Stomach (tissue), 9 donors: Measurements from ENCODE around the gene GAMT. TPM values are rescaled to one million over a fixed set of nuclear protein-coding genes. Genes with fewer than 3 reads are reported as not detected.

Experiments used
- DNase-seq, 2 donors: peaks; one replicate each; pipeline versions ENCODE4 v3.0.0 to v3.0.0-alpha.2; 2013 to 2019
- H3K27ac ChIP-seq, 5 donors: fragments of 200-600 bp in 4 of 5; sonication (generic) in 4 of 5; one replicate each; pipeline ENCODE4 v1.5.1; 2013 to 2019; ENCODE audit warnings: mild to moderate bottlenecking in 1 of 5, moderate library complexity in 1 of 5
- H3K27me3 ChIP-seq, 3 donors: fragments of 200-600 bp; sonication (generic); one replicate each; pipeline ENCODE4 v1.5.1; 2017 to 2019; ENCODE audit warnings: mixed run types in 1 of 3
- H3K36me3 ChIP-seq, 4 donors: fragments of 200-600 bp; sonication (generic); 1 replicate in 3 of 4; 2 replicates in 1 of 4; pipeline ENCODE4 v1.5.1; 2016 to 2019
- H3K4me1 ChIP-seq, 4 donors: fragments of 200-600 bp; sonication (generic); one replicate each; pipeline ENCODE4 v1.5.1; 2016 to 2019
- H3K4me3 ChIP-seq, 4 donors: fragments of 200-600 bp; sonication (generic) in 3 of 4; one replicate each; pipeline ENCODE4 v1.5.1; 2016 to 2019; ENCODE audit warnings: mild to moderate bottlenecking in 1 of 4
- H3K9me3 ChIP-seq, 4 donors: fragments of 200-600 bp; sonication (generic); one replicate each; pipeline ENCODE4 v1.5.1; 2016 to 2019
- CTCF ChIP-seq, 7 experiments: fragments of 450-650 bp in 4 of 7; fragments of 200-600 bp in 3 of 7; sonication (generic) in 3 of 7; IDR thresholded peaks; one replicate each; pipeline ENCODE4 v1.5.1; 2016 to 2019; ENCODE audit warnings: antibody characterized with exemption in 7 of 7, control low read depth in 2 of 7, mild to moderate bottlenecking in 1 of 7
- EP300 ChIP-seq: sonication (generic); formaldehyde crosslinking; IDR thresholded peaks from one replicate; pipeline ENCODE4 v1.6.1; 2017; ENCODE audit warnings: antibody characterized with exemption
- POLR2A ChIP-seq, 4 donors: fragments of 450-650 bp; IDR thresholded peaks; one replicate each; pipeline ENCODE4 v1.6.1; 2016; ENCODE audit warnings: antibody characterized with exemption in 4 of 4, control low read depth in 2 of 4, mild to moderate bottlenecking in 1 of 4, moderate library complexity in 1 of 4
- POLR2AphosphoS5 ChIP-seq, 3 donors: sonication (generic); formaldehyde crosslinking; IDR thresholded peaks; one replicate each; pipeline ENCODE4 v1.6.1; 2016; ENCODE audit warnings: antibody characterized with exemption in 3 of 3
- WGBS, 5 donors: extraction: QIAGEN DNeasy Blood & Tissue Kit in 3 of 5; methylation state at CpG; one replicate each; pipeline versions ENCODE4 v1.1.5 to v1.1.7; 2013 to 2018; 5-methylcytosine and 5-hydroxymethylcytosine counted together
- intact Hi-C: fragments of 100-400 bp; cut with DNase I; formaldehyde crosslinking; loops from one replicate; pipeline ENCODE4 v1.15.1; 2023; ENCODE audit warnings: low total_unique reads
- polyA plus RNA-seq, 3 donors: library from polyadenylated mRNA; stranded (reverse); fragments of 200-250 nt; gene quantifications; one replicate each; pipeline ENCODE4 v1.2.3, GENCODE V29; 2013
- total RNA-seq, 5 donors: library from RNA; depleted of rRNA; stranded (reverse); fragments of >200 nt; gene quantifications; one replicate each; pipeline versions ENCODE4 v1.1.0 to v1.2.3, GENCODE V29; 2014 to 2016
- donor health status: healthy with polysubstance abuse.
- donor health status: Bipolar disorder and iron deficiency.
- donor health status: healthy.

GAMT gene
- total and polyA plus RNA-seq, 8 donors: 2.6 to 102 (median 21.2) TPM; not detected in 2

GRCh38 chr19:1416014-1416841 is 14.9 kb upstream of the GAMT start:
- 45 to 55% (median 49%) methylated on average over 21 to 28 of the region's 28 CpGs for WGBS, 5 donors
- H3K9me3 ChIP-seq: no peaks in the 10 kb centered on the region
- H3K4me3 ChIP-seq: peak overlapping the region in 2 of 4 donors; percentile 10 to 33
- peaks cover 32 to 61% (median 46%) of the 10 kb centered on the region in 4 donors for H3K36me3 ChIP-seq
- H3K27ac ChIP-seq: peak overlapping the region; percentile 70 to 89 (median 85)
- no peak for TF ChIP-seq POLR2AphosphoS5 (IDR thresholded peaks at IDR 0.05)
- TF ChIP-seq CTCF (IDR thresholded peaks at IDR 0.05): no peak
- TF ChIP-seq POLR2A (IDR thresholded peaks at IDR 0.05): no peak
- TF ChIP-seq EP300: no peak
- intact Hi-C loops: no loop called here
- H3K27me3 ChIP-seq: no peaks in the 10 kb centered on the region
- DNase-seq: no peak
- peaks cover 71 to 83% (median 78%) of the 10 kb centered on the region in 4 donors for H3K4me1 ChIP-seq

DNA sequence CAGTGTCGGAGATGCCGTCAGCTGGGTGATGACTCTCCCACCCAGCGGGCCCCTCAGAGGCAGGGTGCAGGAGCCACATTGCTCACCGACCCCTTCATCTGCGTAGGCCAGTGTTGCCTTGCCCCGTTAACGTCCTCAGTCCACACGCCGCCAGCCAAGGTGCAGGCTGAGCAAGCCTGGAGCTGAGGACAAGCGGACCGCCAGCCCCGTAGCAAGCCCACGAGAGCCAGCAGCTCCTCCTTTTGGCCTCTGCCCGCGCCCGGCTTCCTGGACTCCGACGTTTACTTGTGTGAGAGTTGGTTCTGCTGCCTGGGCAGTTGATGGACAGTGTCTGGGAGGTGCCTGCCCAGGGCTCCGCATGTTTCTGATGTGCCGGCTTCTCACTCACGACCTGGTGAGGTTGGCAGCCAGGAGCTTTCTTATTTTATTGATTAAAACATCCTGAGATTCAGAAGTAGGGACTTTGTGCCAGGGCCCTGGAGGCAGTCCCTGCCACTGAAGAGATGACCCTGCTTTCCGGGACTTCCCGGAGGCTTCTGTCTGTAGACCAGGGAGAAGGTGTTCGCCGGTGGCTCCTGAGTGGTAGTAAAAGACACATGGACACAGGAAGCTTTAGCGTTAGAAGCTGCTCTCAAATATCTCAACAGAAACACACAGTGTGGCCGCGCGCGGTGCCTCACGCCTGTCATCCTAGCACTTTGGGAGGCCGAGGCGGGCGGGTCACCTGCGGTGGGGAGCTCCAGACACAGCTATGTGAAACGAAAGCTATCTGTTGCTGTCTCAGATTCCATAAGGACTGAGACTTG is 11.9 kb upstream of the GAMT start:
- intact Hi-C loops: no loop called here
- TF ChIP-seq POLR2AphosphoS5 (IDR thresholded peaks at IDR 0.05): no peak
- TF ChIP-seq POLR2A (IDR thresholded peaks at IDR 0.05): no peak
- TF ChIP-seq EP300: no peak
- TF ChIP-seq CTCF (IDR thresholded peaks at IDR 0.05): no peak
- Histone ChIP-seq H3K36me3 (peaks cover 15 to 40% (median 24%) of the 10 kb centered on the region in 4 donors), H3K27me3 (no peaks in the 10 kb centered on the region), H3K4me3 (no peak overlapping the region), H3K27ac (peak overlapping the region in 3 of 5 donors; percentile 58 to 98 (median 96)), H3K9me3 (no peaks in the 10 kb centered on the region), H3K4me1 (peaks cover 92 to 100% (median 96%) of the 10 kb centered on the region in 4 donors)
- WGBS, 5 donors: 69 to 77% (median 73%) methylated on average over 32 to 36 of the region's 36 CpGs
- no peak for DNase-seq

GRCh38 chr19:1412323-1412923 is 11.1 kb upstream of the GAMT start:
- 60 to 68% (median 65%) methylated on average over 13 to 21 of the region's 21 CpGs for WGBS, 5 donors
- H3K9me3 ChIP-seq: no peaks in the 10 kb centered on the region
- no peak for DNase-seq
- H3K27ac ChIP-seq: peak overlapping the region; percentile 12 to 98 (median 58)
- no peak overlapping the region for H3K4me3 ChIP-seq
- intact Hi-C loops: no loop called here
- TF ChIP-seq CTCF (IDR thresholded peaks at IDR 0.05) (no peak), EP300 (no peak), POLR2AphosphoS5 (IDR thresholded peaks at IDR 0.05) (no peak), POLR2A (IDR thresholded peaks at IDR 0.05) (no peak)
- no peaks in the 10 kb centered on the region for H3K27me3 ChIP-seq
- peaks cover 13 to 36% (median 20%) of the 10 kb centered on the region in 4 donors for H3K36me3 ChIP-seq
- H3K4me1 ChIP-seq: peaks cover 85 to 95% (median 90%) of the 10 kb centered on the region in 4 donors
